ENCODE data around the gene CRABP2. TPM values are rescaled to one million over a fixed set of nuclear protein-coding genes. Genes with fewer than 3 reads are reported as not detected.

Gene CRABP2
- total and polyA plus RNA-seq, 2 of the 13 experiments (the other 11 are each of a cell fraction or from before 2014, with no cell fraction given) = 0.40 to 0.60 TPM

DNA sequence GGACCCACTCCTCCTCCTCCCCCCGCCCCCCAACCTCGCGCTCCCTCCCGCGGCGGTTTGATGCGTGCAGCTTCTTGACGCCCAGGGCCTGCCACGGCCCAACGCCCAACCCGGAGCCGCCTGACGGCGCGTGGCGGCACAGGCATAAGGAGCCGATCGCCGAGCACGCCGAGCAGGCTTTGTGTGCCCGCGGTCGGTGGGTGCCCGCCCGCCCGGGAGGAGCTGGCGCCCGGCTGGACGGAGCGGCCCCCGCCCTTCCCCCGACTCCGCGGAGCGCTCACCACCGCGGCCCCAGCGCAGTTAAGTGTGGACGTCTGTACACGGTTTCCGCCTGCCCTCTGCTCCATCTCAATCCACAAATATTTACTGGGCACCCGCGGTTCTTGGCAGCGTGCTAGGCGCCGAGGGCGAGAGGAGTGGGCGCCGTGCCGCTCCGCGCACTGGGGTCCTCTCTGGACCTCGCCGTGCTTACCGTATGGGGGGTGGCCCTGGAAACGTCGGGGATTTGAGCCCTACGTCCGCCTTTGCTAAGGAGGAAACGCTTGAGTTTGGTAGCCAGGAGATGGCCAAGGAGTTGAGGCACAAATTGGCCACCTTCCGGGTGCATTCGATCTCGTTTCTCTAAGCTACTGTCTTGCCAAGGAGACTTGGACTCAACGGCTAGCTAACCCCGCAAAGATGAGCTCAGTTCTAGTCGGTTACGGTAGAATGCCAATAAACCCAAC, 46.5 kb upstream of the CRABP2 start (continued):
- TF ChIP-seq, protein P1, sequence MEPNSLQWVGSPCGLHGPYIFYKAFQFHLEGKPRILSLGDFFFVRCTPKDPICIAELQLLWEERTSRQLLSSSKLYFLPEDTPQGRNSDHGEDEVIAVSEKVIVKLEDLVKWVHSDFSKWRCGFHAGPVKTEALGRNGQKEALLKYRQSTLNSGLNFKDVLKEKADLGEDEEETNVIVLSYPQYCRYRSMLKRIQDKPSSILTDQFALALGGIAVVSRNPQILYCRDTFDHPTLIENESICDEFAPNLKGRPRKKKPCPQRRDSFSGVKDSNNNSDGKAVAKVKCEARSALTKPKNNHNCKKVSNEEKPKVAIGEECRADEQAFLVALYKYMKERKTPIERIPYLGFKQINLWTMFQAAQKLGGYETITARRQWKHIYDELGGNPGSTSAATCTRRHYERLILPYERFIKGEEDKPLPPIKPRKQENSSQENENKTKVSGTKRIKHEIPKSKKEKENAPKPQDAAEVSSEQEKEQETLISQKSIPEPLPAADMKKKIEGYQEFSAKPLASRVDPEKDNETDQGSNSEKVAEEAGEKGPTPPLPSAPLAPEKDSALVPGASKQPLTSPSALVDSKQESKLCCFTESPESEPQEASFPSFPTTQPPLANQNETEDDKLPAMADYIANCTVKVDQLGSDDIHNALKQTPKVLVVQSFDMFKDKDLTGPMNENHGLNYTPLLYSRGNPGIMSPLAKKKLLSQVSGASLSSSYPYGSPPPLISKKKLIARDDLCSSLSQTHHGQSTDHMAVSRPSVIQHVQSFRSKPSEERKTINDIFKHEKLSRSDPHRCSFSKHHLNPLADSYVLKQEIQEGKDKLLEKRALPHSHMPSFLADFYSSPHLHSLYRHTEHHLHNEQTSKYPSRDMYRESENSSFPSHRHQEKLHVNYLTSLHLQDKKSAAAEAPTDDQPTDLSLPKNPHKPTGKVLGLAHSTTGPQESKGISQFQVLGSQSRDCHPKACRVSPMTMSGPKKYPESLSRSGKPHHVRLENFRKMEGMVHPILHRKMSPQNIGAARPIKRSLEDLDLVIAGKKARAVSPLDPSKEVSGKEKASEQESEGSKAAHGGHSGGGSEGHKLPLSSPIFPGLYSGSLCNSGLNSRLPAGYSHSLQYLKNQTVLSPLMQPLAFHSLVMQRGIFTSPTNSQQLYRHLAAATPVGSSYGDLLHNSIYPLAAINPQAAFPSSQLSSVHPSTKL (CRISPR knock-in tag; IDR thresholded peaks at IDR 0.05) = peak; percentile 43; the same call in 1 of the 2 replicates
- TF ChIP-seq ZNF263 (CRISPR knock-in tag; IDR thresholded peaks at IDR 0.05) = peak; percentile 95
- no peak for TF ChIP-seq SKI (IDR thresholded peaks at IDR 0.05; ENCODE audit: partially characterized antibody)
- TF ChIP-seq, protein P2, sequence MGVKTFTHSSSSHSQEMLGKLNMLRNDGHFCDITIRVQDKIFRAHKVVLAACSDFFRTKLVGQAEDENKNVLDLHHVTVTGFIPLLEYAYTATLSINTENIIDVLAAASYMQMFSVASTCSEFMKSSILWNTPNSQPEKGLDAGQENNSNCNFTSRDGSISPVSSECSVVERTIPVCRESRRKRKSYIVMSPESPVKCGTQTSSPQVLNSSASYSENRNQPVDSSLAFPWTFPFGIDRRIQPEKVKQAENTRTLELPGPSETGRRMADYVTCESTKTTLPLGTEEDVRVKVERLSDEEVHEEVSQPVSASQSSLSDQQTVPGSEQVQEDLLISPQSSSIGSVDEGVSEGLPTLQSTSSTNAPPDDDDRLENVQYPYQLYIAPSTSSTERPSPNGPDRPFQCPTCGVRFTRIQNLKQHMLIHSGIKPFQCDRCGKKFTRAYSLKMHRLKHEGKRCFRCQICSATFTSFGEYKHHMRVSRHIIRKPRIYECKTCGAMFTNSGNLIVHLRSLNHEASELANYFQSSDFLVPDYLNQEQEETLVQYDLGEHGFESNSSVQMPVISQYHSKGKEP (CRISPR knock-in tag; IDR thresholded peaks at IDR 0.05) = peak; percentile 62; the same call in 1 of the 2 replicates
- TF ChIP-seq GATAD1 (CRISPR knock-in tag; IDR thresholded peaks at IDR 0.05) = peak; percentile 85
- peak; percentile 45; the same call in 1 of the 2 replicates for TF ChIP-seq CREM (IDR thresholded peaks at IDR 0.05)
- no peak for TF ChIP-seq CREM (CRISPR knock-in tag; IDR thresholded peaks at IDR 0.05)
- TF ChIP-seq KDM1A (CRISPR knock-in tag; IDR thresholded peaks at IDR 0.05) = no peak
- peak; percentile 75 for TF ChIP-seq ZNF563 (CRISPR knock-in tag; IDR thresholded peaks at IDR 0.05)
- TF ChIP-seq ZNF280B (CRISPR knock-in tag; IDR thresholded peaks at IDR 0.05; ENCODE audit: borderline replicate concordance) = peak; percentile 73
- TF ChIP-seq KAT2B (IDR thresholded peaks at IDR 0.05; ENCODE audit: borderline replicate concordance, low read depth, low read length) = no peak
- TF ChIP-seq ZBTB8A (CRISPR knock-in tag; IDR thresholded peaks at IDR 0.05; ENCODE audit: borderline replicate concordance, low read depth) = peak; percentile 73; the same call in 1 of the 2 replicates
- no peak for TF ChIP-seq AGO1 (IDR thresholded peaks at IDR 0.05; ENCODE audit: low read depth, low read length, poor library complexity, severe bottlenecking)
- no peak for TF ChIP-seq MEF2D (CRISPR knock-in tag; IDR thresholded peaks at IDR 0.05)
- no peak for TF ChIP-seq ZNF703 (CRISPR knock-in tag; IDR thresholded peaks at IDR 0.05; ENCODE audit: borderline replicate concordance)
- peak; percentile 37; the same call in 1 of the 2 replicates for TF ChIP-seq BCL6 (CRISPR knock-in tag; IDR thresholded peaks at IDR 0.05)
- no peak for TF ChIP-seq NPAS2 (CRISPR knock-in tag; IDR thresholded peaks at IDR 0.05; ENCODE audit: borderline replicate concordance)
- no peak for TF ChIP-seq NR2F2 (IDR thresholded peaks at IDR 0.05; ENCODE audit: borderline replicate concordance, low read depth)
- no peak for TF ChIP-seq ZNF460 (CRISPR knock-in tag; IDR thresholded peaks at IDR 0.05; ENCODE audit: borderline replicate concordance)
- peak; percentile 76 for TF ChIP-seq KAT8 (CRISPR knock-in tag; IDR thresholded peaks at IDR 0.05)
- TF ChIP-seq, protein P3, sequence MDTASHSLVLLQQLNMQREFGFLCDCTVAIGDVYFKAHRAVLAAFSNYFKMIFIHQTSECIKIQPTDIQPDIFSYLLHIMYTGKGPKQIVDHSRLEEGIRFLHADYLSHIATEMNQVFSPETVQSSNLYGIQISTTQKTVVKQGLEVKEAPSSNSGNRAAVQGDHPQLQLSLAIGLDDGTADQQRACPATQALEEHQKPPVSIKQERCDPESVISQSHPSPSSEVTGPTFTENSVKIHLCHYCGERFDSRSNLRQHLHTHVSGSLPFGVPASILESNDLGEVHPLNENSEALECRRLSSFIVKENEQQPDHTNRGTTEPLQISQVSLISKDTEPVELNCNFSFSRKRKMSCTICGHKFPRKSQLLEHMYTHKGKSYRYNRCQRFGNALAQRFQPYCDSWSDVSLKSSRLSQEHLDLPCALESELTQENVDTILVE (CRISPR knock-in tag; IDR thresholded peaks at IDR 0.05) = peak; percentile 70; the same call in 1 of the 2 replicates
- peak; percentile 61; the same call in 1 of the 2 replicates for TF ChIP-seq BHLHE40 (IDR thresholded peaks at IDR 0.05; ENCODE audit: low read length)
